HepG2 (cell line): Measurements from ENCODE around the gene GPR183. TPM values are rescaled to one million over a fixed set of nuclear protein-coding genes. Genes with fewer than 3 reads are reported as not detected.

Source experiments
- MAZ ChIP-seq, 2 experiments: sonication (generic) in 1 of 2; formaldehyde crosslinking in 1 of 2; IDR thresholded peaks; 2 replicates each; pipeline versions ENCODE4 v1.5.0 to v1.6.1; 2012 to 2020; ENCODE audit warnings: low read depth in 2 of 2, mild to moderate bottlenecking in 2 of 2, borderline replicate concordance in 1 of 2, improper control_type of control experiment in 1 of 2, low read length in 1 of 2, missing genetic modification reagents in 1 of 2, moderate library complexity in 1 of 2
- PTBP1 ChIP-seq: fragments of 200-400 bp; formaldehyde crosslinking; IDR thresholded peaks from 2 replicates; pipeline ENCODE4 v1.6.1; 2018; ENCODE audit warnings: low read length, low read depth; ENCODE audit not compliant: poor library complexity, severe bottlenecking
- ZNF496 ChIP-seq: sonication (generic); formaldehyde crosslinking; IDR thresholded peaks from 2 replicates; pipeline ENCODE4 v1.8.1; 2023; ENCODE audit warnings: mild to moderate bottlenecking, moderate library complexity, missing genetic modification reagents; ENCODE audit not compliant: insufficient replicate concordance
- ZNF530 ChIP-seq: sonication (generic); formaldehyde crosslinking; IDR thresholded peaks from 2 replicates; pipeline ENCODE4 v1.5.0; 2020; ENCODE audit warnings: low read depth, mild to moderate bottlenecking, missing genetic modification reagents
- ZNF740 ChIP-seq: sonication (generic); formaldehyde crosslinking; IDR thresholded peaks from 2 replicates; pipeline ENCODE4 v1.4.0; 2020; ENCODE audit warnings: missing genetic modification reagents
- ZSCAN9 ChIP-seq: IDR thresholded peaks from 2 replicates; pipeline ENCODE4 v1.6.1; 2016; ENCODE audit warnings: borderline replicate concordance
- polyA plus RNA-seq, 8 experiments: library from polyadenylated mRNA; depleted of rRNA in 3 of 8; stranded (reverse) in 7 of 8; unstranded in 1 of 8; fragments of >200 nt; fragmentation: Illumina TruSeq in 4 of 8; extraction: Trizol in 4 of 8; gene quantifications; 2 replicates each; pipeline versions ENCODE4 v1.2.1 to v1.2.3, GENCODE V29; 2011 to 2016; ENCODE audit warnings: low read depth in 4 of 8, missing spikeins in 1 of 8, mixed read lengths in 1 of 8; ENCODE audit not compliant: insufficient read depth in 1 of 8
- total RNA-seq, 5 experiments: library from RNA; depleted of rRNA; stranded (reverse); fragments of >200 nt; fragmentation: Illumina TruSeq; extraction: Trizol; gene quantifications; 2 replicates each; pipeline ENCODE4 v1.2.3, GENCODE V29; 2016; ENCODE audit warnings: low read depth in 1 of 5
- TF ChIP-seq, protein P1 (sequence below): sonication (generic); formaldehyde crosslinking; IDR thresholded peaks from 2 replicates; pipeline ENCODE4 v1.4.0; 2020; ENCODE audit warnings: missing genetic modification reagents
- TF ChIP-seq, protein P2 (sequence below): IDR thresholded peaks from 2 replicates; pipeline ENCODE4 v1.6.1; 2018; ENCODE audit warnings: missing genetic modification reagents
- TF ChIP-seq, protein P3 (sequence below): sonication (generic); formaldehyde crosslinking; IDR thresholded peaks from 2 replicates; pipeline ENCODE4 v1.8.1; 2023; ENCODE audit warnings: mild to moderate bottlenecking, moderate library complexity, missing genetic modification reagents

Gene GPR183
- total and polyA plus RNA-seq, 2 of the 13 experiments (the other 11 are each of a cell fraction or from before 2014, with no cell fraction given), result not detected

- TF ChIP-seq, protein P1, sequence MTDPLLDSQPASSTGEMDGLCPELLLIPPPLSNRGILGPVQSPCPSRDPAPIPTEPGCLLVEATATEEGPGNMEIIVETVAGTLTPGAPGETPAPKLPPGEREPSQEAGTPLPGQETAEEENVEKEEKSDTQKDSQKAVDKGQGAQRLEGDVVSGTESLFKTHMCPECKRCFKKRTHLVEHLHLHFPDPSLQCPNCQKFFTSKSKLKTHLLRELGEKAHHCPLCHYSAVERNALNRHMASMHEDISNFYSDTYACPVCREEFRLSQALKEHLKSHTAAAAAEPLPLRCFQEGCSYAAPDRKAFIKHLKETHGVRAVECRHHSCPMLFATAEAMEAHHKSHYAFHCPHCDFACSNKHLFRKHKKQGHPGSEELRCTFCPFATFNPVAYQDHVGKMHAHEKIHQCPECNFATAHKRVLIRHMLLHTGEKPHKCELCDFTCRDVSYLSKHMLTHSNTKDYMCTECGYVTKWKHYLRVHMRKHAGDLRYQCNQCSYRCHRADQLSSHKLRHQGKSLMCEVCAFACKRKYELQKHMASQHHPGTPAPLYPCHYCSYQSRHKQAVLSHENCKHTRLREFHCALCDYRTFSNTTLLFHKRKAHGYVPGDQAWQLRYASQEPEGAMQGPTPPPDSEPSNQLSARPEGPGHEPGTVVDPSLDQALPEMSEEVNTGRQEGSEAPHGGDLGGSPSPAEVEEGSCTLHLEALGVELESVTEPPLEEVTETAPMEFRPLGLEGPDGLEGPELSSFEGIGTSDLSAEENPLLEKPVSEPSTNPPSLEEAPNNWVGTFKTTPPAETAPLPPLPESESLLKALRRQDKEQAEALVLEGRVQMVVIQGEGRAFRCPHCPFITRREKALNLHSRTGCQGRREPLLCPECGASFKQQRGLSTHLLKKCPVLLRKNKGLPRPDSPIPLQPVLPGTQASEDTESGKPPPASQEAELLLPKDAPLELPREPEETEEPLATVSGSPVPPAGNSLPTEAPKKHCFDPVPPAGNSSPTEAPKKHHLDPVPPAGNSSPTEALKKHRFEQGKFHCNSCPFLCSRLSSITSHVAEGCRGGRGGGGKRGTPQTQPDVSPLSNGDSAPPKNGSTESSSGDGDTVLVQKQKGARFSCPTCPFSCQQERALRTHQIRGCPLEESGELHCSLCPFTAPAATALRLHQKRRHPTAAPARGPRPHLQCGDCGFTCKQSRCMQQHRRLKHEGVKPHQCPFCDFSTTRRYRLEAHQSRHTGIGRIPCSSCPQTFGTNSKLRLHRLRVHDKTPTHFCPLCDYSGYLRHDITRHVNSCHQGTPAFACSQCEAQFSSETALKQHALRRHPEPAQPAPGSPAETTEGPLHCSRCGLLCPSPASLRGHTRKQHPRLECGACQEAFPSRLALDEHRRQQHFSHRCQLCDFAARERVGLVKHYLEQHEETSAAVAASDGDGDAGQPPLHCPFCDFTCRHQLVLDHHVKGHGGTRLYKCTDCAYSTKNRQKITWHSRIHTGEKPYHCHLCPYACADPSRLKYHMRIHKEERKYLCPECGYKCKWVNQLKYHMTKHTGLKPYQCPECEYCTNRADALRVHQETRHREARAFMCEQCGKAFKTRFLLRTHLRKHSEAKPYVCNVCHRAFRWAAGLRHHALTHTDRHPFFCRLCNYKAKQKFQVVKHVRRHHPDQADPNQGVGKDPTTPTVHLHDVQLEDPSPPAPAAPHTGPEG (CRISPR knock-in tag), result no peak
- TF ChIP-seq, protein P2, sequence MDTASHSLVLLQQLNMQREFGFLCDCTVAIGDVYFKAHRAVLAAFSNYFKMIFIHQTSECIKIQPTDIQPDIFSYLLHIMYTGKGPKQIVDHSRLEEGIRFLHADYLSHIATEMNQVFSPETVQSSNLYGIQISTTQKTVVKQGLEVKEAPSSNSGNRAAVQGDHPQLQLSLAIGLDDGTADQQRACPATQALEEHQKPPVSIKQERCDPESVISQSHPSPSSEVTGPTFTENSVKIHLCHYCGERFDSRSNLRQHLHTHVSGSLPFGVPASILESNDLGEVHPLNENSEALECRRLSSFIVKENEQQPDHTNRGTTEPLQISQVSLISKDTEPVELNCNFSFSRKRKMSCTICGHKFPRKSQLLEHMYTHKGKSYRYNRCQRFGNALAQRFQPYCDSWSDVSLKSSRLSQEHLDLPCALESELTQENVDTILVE (CRISPR knock-in tag), result no peak
- TF ChIP-seq ZNF740 (CRISPR knock-in tag) (no peak), ZNF496 (no peak), ZNF530 (no peak), ZSCAN9 (CRISPR knock-in tag) (no peak), MAZ (IDR thresholded peaks at IDR 0.05; ENCODE audit: borderline replicate concordance, low read depth, low read length) (no peak), MAZ (CRISPR knock-in tag; IDR thresholded peaks at IDR 0.05; ENCODE audit: low read depth) (no peak), PTBP1 (no peak)
- TF ChIP-seq, protein P3, sequence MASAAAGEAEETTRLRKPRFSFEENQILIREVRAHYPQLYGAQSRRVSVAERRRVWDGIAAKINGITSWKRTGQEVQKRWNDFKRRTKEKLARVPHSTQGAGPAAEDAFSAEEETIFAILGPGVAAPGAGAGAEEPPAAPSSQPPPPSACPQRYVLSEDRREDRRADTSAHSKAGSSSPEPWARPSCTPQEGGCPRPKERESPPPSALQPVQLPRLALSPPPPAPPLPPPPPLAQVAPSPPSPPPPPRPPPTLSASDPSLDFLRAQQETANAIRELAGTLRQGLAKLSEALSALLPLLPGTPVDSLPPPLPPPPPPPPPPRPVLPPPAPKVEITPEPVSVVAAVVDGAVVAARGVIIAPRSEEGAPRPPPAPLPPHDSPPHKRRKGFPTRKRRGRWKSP (CRISPR knock-in tag), result no peak
Measured at GRCh38 chr13:99313501-99313900, 6.3 kb upstream of the GPR183 start (continued).
